Measurements from ENCODE around the gene CFAP299.
"Not testable (repeated sequence)": the region's sequence is repeated elsewhere in the genome, so short reads cannot be mapped to it uniquely, and the experiment has no call there.

CFAP299 gene

GRCh38 chr4:80713409-80713808 lies 377.9 kb downstream of the CFAP299 start:
- TF ChIP-seq CTCF (IDR thresholded peaks at IDR 0.05; ENCODE audit: low read depth, low read length, missing control alignments): no peak

GRCh38 chr4:80717204-80717603 lies 381.7 kb downstream of the CFAP299 start:
- H3K4me3 ChIP-seq (replicated peaks; ENCODE audit: low read depth, low read length): no peak overlapping the region
- DNase-seq (ENCODE audit: extremely low read depth, low read depth): no peak
- no peak for TF ChIP-seq CTCF (IDR thresholded peaks at IDR 0.05; ENCODE audit: low read depth, low read length, missing control alignments)

More at GRCh38 chr4:80713409-80713808, 377.9 kb downstream of the CFAP299 start:
- no peak overlapping the region for H3K4me3 ChIP-seq (replicated peaks; ENCODE audit: low read depth, low read length)
- DNase-seq (ENCODE audit: extremely low read depth, low read depth): no peak

- TF ChIP-seq CTCF (IDR thresholded peaks at IDR 0.05; ENCODE audit: low read depth, low read length, missing control alignments): no peak
- no peak for DNase-seq (ENCODE audit: extremely low read depth, low read depth)
- H3K4me3 ChIP-seq (replicated peaks; ENCODE audit: low read depth, low read length): no peak overlapping the region
Observed at GRCh38 chr4:80726471-80726870, 390.9 kb downstream of the CFAP299 start.

GRCh38 chr4:80730158-80730557 lies 394.6 kb downstream of the CFAP299 start:
- no peak overlapping the region for H3K4me3 ChIP-seq (replicated peaks; ENCODE audit: low read depth, low read length)
- no peak for TF ChIP-seq CTCF (IDR thresholded peaks at IDR 0.05; ENCODE audit: low read depth, low read length, missing control alignments)
- DNase-seq (ENCODE audit: extremely low read depth, low read depth): no peak

GRCh38 chr4:80731436-80731835 lies 395.9 kb downstream of the CFAP299 start:
- no peak for TF ChIP-seq CTCF (IDR thresholded peaks at IDR 0.05; ENCODE audit: low read depth, low read length, missing control alignments)
- no peak for DNase-seq (ENCODE audit: extremely low read depth, low read depth)
- H3K4me3 ChIP-seq (replicated peaks; ENCODE audit: low read depth, low read length): no peak overlapping the region

- no peak for TF ChIP-seq CTCF (IDR thresholded peaks at IDR 0.05; ENCODE audit: low read depth, low read length, missing control alignments)
- no peak overlapping the region for H3K4me3 ChIP-seq (replicated peaks; ENCODE audit: low read depth, low read length)
- DNase-seq (ENCODE audit: extremely low read depth, low read depth): no peak
Observed at GRCh38 chr4:80732010-80732409, 396.5 kb downstream of the CFAP299 start.

GRCh38 chr4:80740375-80740774 lies 404.8 kb downstream of the CFAP299 start:
- TF ChIP-seq CTCF (IDR thresholded peaks at IDR 0.05; ENCODE audit: low read depth, low read length, missing control alignments): no peak
- no peak for DNase-seq (ENCODE audit: extremely low read depth, low read depth)
- no peak overlapping the region for H3K4me3 ChIP-seq (replicated peaks; ENCODE audit: low read depth, low read length)

GRCh38 chr4:80749558-80749957 lies 414.0 kb downstream of the CFAP299 start:
- H3K4me3 ChIP-seq (replicated peaks; ENCODE audit: low read depth, low read length); DNase-seq (ENCODE audit: extremely low read depth, low read depth): not testable (repeated sequence)

Data from HFF-Myc (cell line).